IMR-90 (cell line): Measurements from ENCODE around the gene TMEM40. TPM values are rescaled to one million over a fixed set of nuclear protein-coding genes. Genes with fewer than 3 reads are reported as not detected.

Experiments used
- ATAC-seq: fragments of 200-7000 bp; cut with Tn5 transposase; 2 replicates; pipeline ENCODE4 v1.9.1; 2020; ENCODE audit warnings: low read depth, mild to moderate bottlenecking, moderate library complexity
- BruUV-seq: library from RNA; stranded (reverse); fragments of 400-500 nt; replicated peaks from 2 replicates; lab custom pipeline; 2021; lab: Mats Ljungman, UMichigan
- CTCF ChIA-PET: fragments of 300-600 bp; formaldehyde crosslinking; extraction: SDS; loops from one replicate; lab custom pipeline; 2021; ENCODE audit warnings: antibody characterized with exemption; lab: Yijun Ruan, JAX
- POLR2A ChIA-PET: fragments of 300-600 bp; sonication (Branson Sonifier 250); formaldehyde crosslinking; loops from one replicate; lab custom pipeline; 2022; ENCODE audit warnings: antibody characterized with exemption; ENCODE audit not compliant: unreplicated experiment; lab: Charles Lee
- DNase-seq: peaks from one replicate; pipeline ENCODE4 v3.0.0; 2013
- H2AFZ ChIP-seq: replicated peaks from 2 replicates; pipeline ENCODE3; 2013; ENCODE audit warnings: low read length, mild to moderate bottlenecking; ENCODE audit not compliant: poor library complexity
- H2AK5ac ChIP-seq: 2 replicates; pipeline ENCODE4 v1.6.1; 2013; ENCODE audit warnings: low read depth, low read length, inconsistent platforms
- H2AK9ac ChIP-seq: replicated peaks from 2 replicates; pipeline ENCODE3; 2013; ENCODE audit warnings: mild to moderate bottlenecking, low read depth, low read length, moderate library complexity; ENCODE audit not compliant: poor library complexity
- H2BK120ac ChIP-seq: 2 replicates; pipeline ENCODE4 v1.6.1; 2013; ENCODE audit warnings: low read depth, low read length, inconsistent platforms
- H2BK15ac ChIP-seq: 3 replicates; pipeline ENCODE4 v1.6.1; 2013; ENCODE audit warnings: low read depth, low read length, inconsistent platforms
- H2BK20ac ChIP-seq: 2 replicates; pipeline ENCODE4 v1.6.1; 2013; ENCODE audit warnings: low read depth, mild to moderate bottlenecking, inconsistent platforms, low read length, moderate library complexity
- H2BK5ac ChIP-seq: 2 replicates; pipeline ENCODE4 v1.6.1; 2013; ENCODE audit warnings: mild to moderate bottlenecking, low read depth, low read length, inconsistent platforms; ENCODE audit not compliant: poor library complexity, severe bottlenecking
- H3K14ac ChIP-seq: replicated peaks from 2 replicates; pipeline ENCODE4 v1.6.1; 2013; ENCODE audit warnings: low read depth, low read length, inconsistent platforms
- H3K18ac ChIP-seq: 2 replicates; pipeline ENCODE4 v1.6.1; 2013; ENCODE audit warnings: low read depth, low read length, control low read depth
- H3K23ac ChIP-seq: 2 replicates; pipeline ENCODE4 v1.6.1; 2013; ENCODE audit warnings: low read depth, low read length, inconsistent platforms
- H3K27ac ChIP-seq: 2 replicates; pipeline ENCODE4 v1.5.1; 2013; ENCODE audit warnings: mild to moderate bottlenecking, control low read depth, low read length; ENCODE audit not compliant: insufficient read depth
- H3K27me3 ChIP-seq: 2 replicates; pipeline ENCODE4 v1.6.1; 2013; ENCODE audit warnings: low read length; ENCODE audit not compliant: control insufficient read depth, insufficient read depth
- H3K36me3 ChIP-seq: 2 replicates; pipeline ENCODE4 v1.6.1; 2013; ENCODE audit warnings: low read length, mixed read lengths; ENCODE audit not compliant: control insufficient read depth, insufficient read depth
- H3K4ac ChIP-seq: 2 replicates; pipeline ENCODE4 v1.6.1; 2013; ENCODE audit warnings: low read depth, low read length, inconsistent platforms
- H3K4me1 ChIP-seq: 2 replicates; pipeline ENCODE4 v1.6.1; 2013; ENCODE audit warnings: low read length, mixed read lengths; ENCODE audit not compliant: control insufficient read depth, insufficient read depth
- H3K4me2 ChIP-seq: 2 replicates; pipeline ENCODE4 v1.6.1; 2013; ENCODE audit warnings: low read depth, mild to moderate bottlenecking, control low read depth, low read length, moderate library complexity
- H3K4me3 ChIP-seq: 2 replicates; pipeline ENCODE4 v1.5.1; 2013; ENCODE audit warnings: low read depth, mild to moderate bottlenecking, control low read depth, low read length, moderate library complexity; ENCODE audit not compliant: insufficient read depth
- H3K56ac ChIP-seq: 2 replicates; pipeline ENCODE4 v1.6.1; 2013; ENCODE audit warnings: low read length, inconsistent platforms; ENCODE audit not compliant: insufficient read depth; ENCODE audit errors: extremely low read depth
- H3K79me1 ChIP-seq, 2 experiments: 2 replicates each; pipeline ENCODE4 v1.6.1; 2013; ENCODE audit warnings: low read length in 2 of 2, inconsistent platforms in 1 of 2, low read depth in 1 of 2
- H3K9ac ChIP-seq: 2 replicates; pipeline ENCODE4 v1.6.1; 2013; ENCODE audit warnings: low read depth, low read length, control low read depth
- H3K9me1 ChIP-seq: 2 replicates; pipeline ENCODE4 v1.6.1; 2013; ENCODE audit warnings: low read length, inconsistent platforms; ENCODE audit not compliant: insufficient read depth
- H3K9me3 ChIP-seq: 2 replicates; pipeline ENCODE4 v1.6.1; 2013; ENCODE audit warnings: low read length; ENCODE audit not compliant: control insufficient read depth, insufficient read depth
- H4K20me1 ChIP-seq: 2 replicates; pipeline ENCODE4 v1.6.1; 2013; ENCODE audit warnings: low read length, inconsistent platforms; ENCODE audit not compliant: insufficient read depth
- H4K5ac ChIP-seq: 2 replicates; pipeline ENCODE4 v1.6.1; 2013; ENCODE audit warnings: mild to moderate bottlenecking, low read depth, low read length, control low read depth
- H4K8ac ChIP-seq, 2 experiments: 2 replicates each; pipeline ENCODE4 v1.6.1; 2013; ENCODE audit warnings: low read depth in 2 of 2, low read length in 2 of 2, control low read depth in 1 of 2, inconsistent platforms in 1 of 2
- H4K91ac ChIP-seq: 2 replicates; pipeline ENCODE4 v1.6.1; 2013; ENCODE audit warnings: low read depth, low read length, inconsistent platforms; ENCODE audit not compliant: insufficient read depth
- MAFK ChIP-seq: IDR thresholded peaks from 2 replicates; pipeline ENCODE4 v1.6.1; 2012; ENCODE audit warnings: low read depth, low read length, improper control_type of control experiment
- SMC3 ChIP-seq: fragments of 150-350 bp; IDR thresholded peaks from 2 replicates; pipeline ENCODE4 v1.6.1; 2016; ENCODE audit warnings: low read depth, mild to moderate bottlenecking, antibody characterized with exemption, low read length, moderate library complexity
- WGBS, 2 experiments: methylation state at CpG; one replicate each; pipeline versions ENCODE4 v1.1.5 to v1.1.7; 2013; ENCODE audit warnings: missing lambda C conversion rate in 2 of 2; ENCODE audit not compliant: insufficient read length in 1 of 2; ENCODE audit errors: extremely low coverage in 2 of 2; 5-methylcytosine and 5-hydroxymethylcytosine counted together
- dilution Hi-C: fragments of 300-500 bp; cut with HindIII; formaldehyde crosslinking; loops from one replicate; pipeline ENCODE4 v1.14.3; 2018; ENCODE audit warnings: low sequenced_read_pairs; ENCODE audit not compliant: unreplicated experiment
- in situ Hi-C: fragments of 300-500 bp; cut with MboI; formaldehyde crosslinking; loops from 3 replicates; pipeline ENCODE4 v1.14.3; 2019; ENCODE audit warnings: low sequenced_read_pairs, inconsistent platforms, mixed read lengths
- intact Hi-C: fragments of 100-400 bp; cut with micrococcal nuclease; formaldehyde crosslinking; loops from 2 replicates; pipeline ENCODE4 v1.10.0; 2022
- polyA plus RNA-seq, 3 experiments: library from polyadenylated mRNA; depleted of rRNA; stranded (reverse); fragments of >200 nt; gene quantifications; 2 replicates each; pipeline ENCODE4 v1.2.3, GENCODE V29; 2012; ENCODE audit warnings: low replicate concordance in 1 of 3
- total RNA-seq: library from RNA; depleted of rRNA; stranded (reverse); fragments of >200 nt; gene quantifications from 2 replicates; pipeline ENCODE4 v1.2.3, GENCODE V29; 2012

The TMEM40 gene
- total and polyA plus RNA-seq, 2 of the 4 experiments (the other 2 are of a cell fraction): 0.27 TPM; not detected in 1

- POLR2A ChIA-PET: no interaction called here
- in situ Hi-C loops: no loop called here
- H3K18ac ChIP-seq: no peak overlapping the region
Observed at GRCh38 chr3:12733566-12733965, 25.5 kb downstream of the TMEM40 start.

More at GRCh38 chr3:12733566-12733965, 25.5 kb downstream of the TMEM40 start:
- no peak overlapping the region for H3K27ac ChIP-seq
- H2BK20ac ChIP-seq: no peak overlapping the region
- H2AK5ac ChIP-seq: no peak overlapping the region
- CTCF ChIA-PET: no interaction called here
- intact Hi-C loops (no loop called here), dilution Hi-C loops (no loop called here)
- no peak overlapping the region for H3K4me2 ChIP-seq
- no peak overlapping the region for H3K56ac ChIP-seq
- no peaks in the 10 kb centered on the region for H3K9me1 ChIP-seq
- no peak overlapping the region for H3K9ac ChIP-seq
- H3K36me3 ChIP-seq: no peaks in the 10 kb centered on the region
- no peak overlapping the region for H2BK120ac ChIP-seq
- H3K4ac ChIP-seq: no peak overlapping the region
- no peaks in the 10 kb centered on the region for H3K9me3 ChIP-seq
- H3K4me1 ChIP-seq: peaks cover 3% of the 10 kb centered on the region; the same call in 1 of the 2 replicates
- no peak overlapping the region for H3K4me3 ChIP-seq
- no peak for DNase-seq
- TF ChIP-seq MAFK (peak; percentile 53), SMC3 (no peak)
- H2AK9ac ChIP-seq: no peak overlapping the region
- no TSS peak for BruUV-seq
- no peak overlapping the region for H2BK15ac ChIP-seq
- H4K20me1 ChIP-seq: no peaks in the 10 kb centered on the region
- no peak overlapping the region for H4K91ac ChIP-seq
- no peaks in the 10 kb centered on the region for H3K79me1 ChIP-seq
- H2AFZ ChIP-seq: no peak overlapping the region
- H3K23ac ChIP-seq: no peak overlapping the region
- WGBS, 2 experiments: no CpG with 5 or more reads among the region's 3 CpGs
- no peak overlapping the region for H2BK5ac ChIP-seq
- H3K27me3 ChIP-seq: peaks cover 4% of the 10 kb centered on the region; the same call in 1 of the 2 replicates
- no peak overlapping the region for H3K14ac ChIP-seq
- no peak overlapping the region for H4K5ac ChIP-seq
- H4K8ac ChIP-seq: no peak overlapping the region
- no peak for ATAC-seq
